Islet precursor cell (in vitro differentiated cells): Measurements from ENCODE around the gene HNMT.

Source experiments
- DNase-seq: peaks from one replicate; pipeline ENCODE4 v3.0.0-alpha.2; 2018

Gene HNMT

DNA sequence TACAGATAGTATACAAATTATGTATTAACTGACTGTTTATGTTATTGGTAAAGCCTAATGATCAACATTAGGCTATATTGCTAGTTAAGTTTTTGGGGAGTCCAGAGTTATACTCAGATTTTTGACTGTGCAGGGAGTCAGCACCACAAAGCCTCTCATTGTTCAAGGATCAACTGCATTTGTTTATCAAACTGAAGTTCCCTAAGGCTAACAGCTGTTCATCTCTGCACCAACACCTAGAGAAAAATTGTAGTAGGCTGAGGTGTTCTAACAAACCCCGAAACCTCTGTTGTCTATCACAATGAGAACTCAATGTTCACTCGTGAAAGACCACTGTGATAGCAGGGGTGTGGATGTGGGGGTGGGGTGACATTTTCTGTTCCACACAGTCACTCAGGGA, 97.7 kb downstream of the HNMT start:
- no peak for DNase-seq

DNA sequence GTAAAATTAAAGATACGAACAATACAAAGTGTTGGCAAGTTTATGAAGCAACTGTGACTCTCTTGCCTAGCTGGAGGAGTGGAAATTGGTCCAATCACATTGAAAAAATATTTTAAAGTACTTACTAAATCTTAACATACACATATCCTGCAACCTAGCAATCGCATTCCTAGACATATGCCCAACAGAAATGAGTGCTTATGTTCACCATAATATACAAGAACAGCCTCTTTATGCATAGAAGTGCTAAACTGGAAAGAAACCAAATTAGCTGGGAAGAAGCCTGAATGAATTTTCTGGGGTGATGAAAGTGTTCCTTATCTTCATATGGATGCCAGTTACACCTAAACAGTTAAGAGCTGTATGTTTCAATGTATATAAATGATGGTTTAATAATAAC, 98.9 kb downstream of the HNMT start:
- no peak for DNase-seq
